ENCODE data around the gene CS.

- TF ChIP-seq CTCF (IDR thresholded peaks at IDR 0.05; ENCODE audit: insufficient read depth, low read length), result no peak
- no peak for TF ChIP-seq POLR2AphosphoS5 (IDR thresholded peaks at IDR 0.05; ENCODE audit: low read depth)
- TF ChIP-seq SPI1 (IDR thresholded peaks at IDR 0.05; ENCODE audit: borderline replicate concordance, low read depth), result no peak
- TF ChIP-seq REST (IDR thresholded peaks at IDR 0.05; ENCODE audit: insufficient replicate concordance, low read depth), result no peak
- no peak for TF ChIP-seq GABPA (IDR thresholded peaks at IDR 0.05; ENCODE audit: low read depth)
Observed at GRCh38 chr12:56244494-56244893, 55.6 kb downstream of the CS start.
